ENCODE results near the gene DCX.

The DCX gene

DNA sequence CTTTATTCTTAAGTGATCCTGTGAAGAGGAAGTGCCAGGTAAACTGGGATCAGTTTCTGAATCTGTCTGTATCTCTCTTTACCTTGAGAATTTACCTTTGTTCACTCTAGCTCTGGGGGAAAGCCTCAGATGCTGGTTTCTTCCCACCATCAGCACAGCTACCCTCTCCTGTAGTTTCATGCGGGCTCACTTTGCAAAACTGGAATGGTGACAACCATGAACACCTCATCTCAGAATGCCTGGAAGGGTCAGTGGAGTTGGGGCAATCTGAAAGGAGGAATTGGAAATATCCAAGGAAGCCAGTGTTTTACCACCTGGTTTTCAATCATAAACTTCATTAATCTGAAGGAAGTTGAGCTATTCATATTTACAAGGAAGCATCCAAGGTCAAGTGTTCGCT, 30.8 kb upstream of the DCX start:
- no peak overlapping the region for H3K27ac Mint-ChIP-seq
- H3K27me3 Mint-ChIP-seq (ENCODE audit: low read depth, poor library complexity), result peaks cover 3% of the 10 kb centered on the region
- H3K36me3 Mint-ChIP-seq (ENCODE audit: low read depth), result no peaks in the 10 kb centered on the region
- TF ChIP-seq, protein P1, sequence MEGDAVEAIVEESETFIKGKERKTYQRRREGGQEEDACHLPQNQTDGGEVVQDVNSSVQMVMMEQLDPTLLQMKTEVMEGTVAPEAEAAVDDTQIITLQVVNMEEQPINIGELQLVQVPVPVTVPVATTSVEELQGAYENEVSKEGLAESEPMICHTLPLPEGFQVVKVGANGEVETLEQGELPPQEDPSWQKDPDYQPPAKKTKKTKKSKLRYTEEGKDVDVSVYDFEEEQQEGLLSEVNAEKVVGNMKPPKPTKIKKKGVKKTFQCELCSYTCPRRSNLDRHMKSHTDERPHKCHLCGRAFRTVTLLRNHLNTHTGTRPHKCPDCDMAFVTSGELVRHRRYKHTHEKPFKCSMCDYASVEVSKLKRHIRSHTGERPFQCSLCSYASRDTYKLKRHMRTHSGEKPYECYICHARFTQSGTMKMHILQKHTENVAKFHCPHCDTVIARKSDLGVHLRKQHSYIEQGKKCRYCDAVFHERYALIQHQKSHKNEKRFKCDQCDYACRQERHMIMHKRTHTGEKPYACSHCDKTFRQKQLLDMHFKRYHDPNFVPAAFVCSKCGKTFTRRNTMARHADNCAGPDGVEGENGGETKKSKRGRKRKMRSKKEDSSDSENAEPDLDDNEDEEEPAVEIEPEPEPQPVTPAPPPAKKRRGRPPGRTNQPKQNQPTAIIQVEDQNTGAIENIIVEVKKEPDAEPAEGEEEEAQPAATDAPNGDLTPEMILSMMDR (IDR thresholded peaks at IDR 0.05), result no peak
- peaks cover 19% of the 10 kb centered on the region for H3K4me1 Mint-ChIP-seq
- H3K9me3 Mint-ChIP-seq, result no peaks in the 10 kb centered on the region
- no peak overlapping the region for H3K4me3 Mint-ChIP-seq
- no peak for DNase-seq

DNA sequence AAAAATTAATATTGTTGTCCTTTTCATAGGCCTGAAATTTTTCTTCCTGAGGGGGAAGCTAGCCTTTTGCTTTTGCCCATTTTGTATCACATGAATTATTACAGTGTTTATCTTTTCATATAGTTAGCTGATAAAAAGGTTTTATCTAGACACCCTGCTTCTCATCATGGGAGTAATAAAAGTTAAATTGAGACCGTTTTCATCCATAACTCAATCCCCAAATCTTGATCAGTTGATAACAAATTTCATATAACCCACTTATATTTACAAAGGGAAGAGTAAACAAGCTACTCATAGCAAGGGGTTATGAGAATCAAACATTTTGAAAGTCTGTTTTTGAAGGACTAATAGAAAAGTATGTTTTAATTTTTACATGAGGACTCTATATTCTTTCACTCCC, 23.5 kb upstream of the DCX start:
- H3K4me1 Mint-ChIP-seq, result no peaks in the 10 kb centered on the region

DNA sequence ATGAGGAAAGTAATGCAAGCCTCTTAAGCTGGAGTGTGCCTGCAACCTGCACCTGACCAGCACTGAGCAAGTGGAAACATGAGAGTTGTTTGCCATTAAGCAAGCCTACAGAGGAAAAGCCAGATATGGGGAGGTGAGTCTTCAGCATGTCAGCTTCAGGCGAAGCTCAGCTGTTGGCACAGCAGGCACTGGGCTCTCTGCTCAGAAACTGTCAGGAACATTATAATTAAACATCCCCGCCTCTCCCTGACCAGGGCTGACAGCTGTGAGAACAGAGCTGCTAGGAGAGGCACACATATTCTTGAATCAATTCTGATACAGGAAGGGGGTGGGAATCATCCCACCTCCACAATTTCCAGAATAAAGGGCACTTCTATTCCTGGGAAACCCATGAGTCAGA, 19.0 kb upstream of the DCX start:
- Mint-ChIP-seq H3K4me1 (no peaks in the 10 kb centered on the region), H3K36me3 (ENCODE audit: low read depth) (no peaks in the 10 kb centered on the region), H3K27me3 (ENCODE audit: low read depth, poor library complexity) (no peaks in the 10 kb centered on the region), H3K9me3 (no peaks in the 10 kb centered on the region), H3K4me3 (no peak overlapping the region), H3K27ac (no peak overlapping the region)
- DNase-seq, result no peak
- TF ChIP-seq, protein P1 (IDR thresholded peaks at IDR 0.05), result no peak

More for the DNA sequence above, 23.5 kb upstream of the DCX start:
- Mint-ChIP-seq H3K36me3 (ENCODE audit: low read depth) (no peaks in the 10 kb centered on the region), H3K27ac (no peak overlapping the region), H3K9me3 (no peaks in the 10 kb centered on the region), H3K4me3 (no peak overlapping the region), H3K27me3 (ENCODE audit: low read depth, poor library complexity) (peaks cover 2% of the 10 kb centered on the region)
- DNase-seq, result no peak
- TF ChIP-seq, protein P1 (IDR thresholded peaks at IDR 0.05), result no peak

DNA sequence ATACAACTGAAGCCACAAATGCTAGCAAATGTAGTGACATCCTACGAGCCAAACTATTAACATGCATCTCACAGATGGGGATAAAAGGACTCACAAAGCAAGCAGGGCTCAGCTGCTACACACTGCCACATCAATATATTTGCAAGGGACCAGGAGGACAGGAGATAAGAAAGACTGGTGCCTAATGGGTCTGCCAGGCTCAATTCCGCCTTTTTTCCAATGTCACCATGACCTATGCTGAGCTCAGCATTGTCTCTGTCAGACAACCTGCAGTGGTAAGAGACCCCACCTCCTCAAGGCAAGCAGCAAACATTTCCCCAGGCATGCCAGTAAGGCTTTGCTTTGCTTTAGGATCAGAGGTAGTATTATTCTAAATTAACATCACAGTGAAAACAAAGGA, 435 bp downstream of the DCX start:
- DNase-seq, result no peak
- Mint-ChIP-seq H3K27ac (peak overlapping the region; percentile 85), H3K4me1 (peaks cover 24% of the 10 kb centered on the region), H3K4me3 (peak overlapping the region; percentile 87), H3K9me3 (no peaks in the 10 kb centered on the region), H3K36me3 (ENCODE audit: low read depth) (no peaks in the 10 kb centered on the region), H3K27me3 (ENCODE audit: low read depth, poor library complexity) (peaks cover 7% of the 10 kb centered on the region)
- TF ChIP-seq, protein P1 (IDR thresholded peaks at IDR 0.05), result no peak

DNA sequence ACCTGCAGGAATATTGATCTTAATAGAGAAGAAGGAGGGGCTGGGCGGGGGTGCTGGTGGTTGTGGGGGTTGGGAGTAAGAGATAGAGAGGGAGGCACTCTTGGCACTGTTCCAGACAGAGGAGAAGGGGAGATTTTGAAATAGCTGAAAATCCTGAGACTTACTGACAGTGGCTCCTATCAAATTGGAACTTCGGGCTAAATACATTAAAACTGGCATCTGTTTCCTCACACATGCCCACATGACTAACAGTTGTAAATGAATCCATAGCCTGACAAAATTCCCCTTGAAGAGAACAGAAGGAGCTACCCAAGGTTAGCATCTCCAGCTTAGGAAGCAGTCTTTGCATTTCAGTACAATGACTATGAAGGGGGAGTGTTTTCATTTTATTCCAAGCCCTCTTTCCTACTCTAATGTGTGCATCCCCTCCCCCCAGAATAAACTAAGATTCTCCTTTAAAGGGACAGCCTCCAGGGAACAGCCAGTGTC, 1.4 kb downstream of the DCX start:
- H3K4me1 Mint-ChIP-seq, result peaks cover 24% of the 10 kb centered on the region
- no peak overlapping the region for H3K27ac Mint-ChIP-seq
- H3K27me3 Mint-ChIP-seq (ENCODE audit: low read depth, poor library complexity), result peaks cover 7% of the 10 kb centered on the region

DNA sequence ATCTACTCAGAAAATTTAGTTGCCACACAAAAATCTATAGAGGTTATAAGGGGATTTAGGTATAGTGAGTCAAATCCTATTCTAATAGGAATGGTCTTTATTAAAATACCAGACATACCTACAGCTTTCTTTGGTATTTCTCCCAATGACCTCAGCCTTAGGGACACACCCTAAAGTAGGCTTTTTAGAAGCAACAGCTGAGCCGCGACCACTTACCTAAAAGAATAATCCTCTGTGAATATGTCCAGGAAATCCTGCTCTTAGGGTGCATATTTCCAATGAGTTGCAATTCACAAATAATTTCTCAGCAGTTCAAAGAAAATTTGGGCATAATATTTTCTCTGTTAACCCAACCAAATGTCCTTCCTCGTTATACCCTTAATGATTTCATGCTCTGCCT, 2.7 kb downstream of the DCX start:
- no peaks in the 10 kb centered on the region for H3K9me3 Mint-ChIP-seq
- TF ChIP-seq, protein P1 (IDR thresholded peaks at IDR 0.05), result no peak
- H3K27ac Mint-ChIP-seq, result no peak overlapping the region
- H3K4me3 Mint-ChIP-seq, result no peak overlapping the region
- no peaks in the 10 kb centered on the region for H3K36me3 Mint-ChIP-seq (ENCODE audit: low read depth)
- H3K27me3 Mint-ChIP-seq (ENCODE audit: low read depth, poor library complexity), result peaks cover 7% of the 10 kb centered on the region
- peaks cover 24% of the 10 kb centered on the region for H3K4me1 Mint-ChIP-seq
- no peak for DNase-seq

More for the DNA sequence above, 1.4 kb downstream of the DCX start:
- peak overlapping the region; percentile 87 for H3K4me3 Mint-ChIP-seq
- TF ChIP-seq, protein P1 (IDR thresholded peaks at IDR 0.05), result no peak
- no peaks in the 10 kb centered on the region for H3K9me3 Mint-ChIP-seq
- no peaks in the 10 kb centered on the region for H3K36me3 Mint-ChIP-seq (ENCODE audit: low read depth)
- DNase-seq, result no peak
